ENCODE data around the gene KRT73. TPM values are rescaled to one million over a fixed set of nuclear protein-coding genes. Genes with fewer than 3 reads are reported as not detected.

The KRT73 gene
- total RNA-seq, 1 donor from 2014 or later = 0.78 TPM

- intact Hi-C loops (cut with micrococcal nuclease) = loop anchor here (1.0 to 2.0 kb wide), 5 partner anchors 13 to 225 kb away; no protein-coding TSS in a partner anchor
These were observed 27.6 kb upstream of the KRT73 start for GRCh38 chr12:52645982-52646381.

GRCh38 chr12:52645120-52645761 lies 26.9 kb upstream of the KRT73 start:
- intact Hi-C loops (cut with micrococcal nuclease) = loop anchor here (1.0 to 2.0 kb wide), 5 partner anchors 12 to 226 kb away; no protein-coding TSS in a partner anchor

DNA sequence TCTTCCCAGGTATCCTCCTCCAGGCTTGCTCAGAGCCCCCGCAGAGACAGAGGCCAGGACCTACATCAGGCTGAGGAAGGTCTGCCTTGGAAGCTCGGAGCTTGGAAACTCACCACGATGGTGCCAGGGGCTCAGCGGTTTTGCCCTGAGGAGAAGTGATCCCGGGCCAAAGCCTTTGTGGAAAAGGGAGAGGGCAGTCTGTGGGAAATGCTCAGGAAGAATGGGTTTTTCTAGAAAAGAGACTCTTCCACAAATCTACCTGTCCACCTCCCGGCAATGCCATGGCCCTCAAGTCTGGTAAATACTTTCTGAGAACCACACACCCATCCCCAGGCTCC lies 25.7 kb upstream of the KRT73 start:
- intact Hi-C loops (cut with micrococcal nuclease) = loop anchor here (2.0 kb wide), 1 partner anchor 227 kb away; no protein-coding TSS in a partner anchor

DNA sequence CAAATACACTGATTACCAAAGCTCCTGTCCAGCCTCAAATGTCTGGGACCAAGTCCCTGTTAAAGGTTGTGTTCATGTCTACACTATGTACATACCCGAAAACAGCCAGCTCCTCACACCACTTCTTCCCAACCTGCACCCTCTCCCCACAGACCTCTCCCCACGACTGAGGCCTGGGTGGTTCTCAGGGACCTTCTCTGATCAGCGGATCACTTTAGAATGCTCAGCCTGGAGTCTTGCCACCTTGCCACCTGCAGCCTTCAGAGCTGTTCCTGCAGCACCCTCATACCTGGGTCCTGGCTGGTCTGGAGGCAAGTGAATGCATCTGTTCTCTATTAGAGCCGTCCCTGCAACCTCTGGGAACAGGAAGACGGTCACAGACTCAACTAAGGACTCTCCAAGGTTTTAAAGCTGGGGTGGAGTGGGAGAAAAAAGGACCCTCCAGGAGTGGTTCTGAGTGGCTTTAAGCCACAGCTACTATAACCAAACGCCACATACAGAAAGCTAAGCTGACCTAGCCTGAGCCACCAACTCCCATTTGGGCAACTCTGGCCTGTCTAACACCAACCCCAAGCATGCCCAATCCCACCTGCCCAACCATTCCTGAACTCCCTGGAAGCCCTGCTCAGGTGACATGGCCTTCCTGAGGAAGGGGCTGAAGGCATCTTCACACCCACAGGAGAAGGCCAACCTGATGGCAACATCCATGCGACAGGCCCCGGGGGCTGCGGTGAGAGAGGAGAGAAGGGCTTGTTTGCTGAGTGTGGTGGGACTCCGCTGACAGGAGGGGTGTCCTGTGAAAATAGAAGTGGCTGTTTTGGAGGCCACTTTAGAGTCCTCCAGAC lies 25.1 kb upstream of the KRT73 start:
- intact Hi-C loops (cut with micrococcal nuclease) = loop anchor here (2.0 kb wide), 1 partner anchor 227 kb away; no protein-coding TSS in a partner anchor

- intact Hi-C loops (cut with micrococcal nuclease) = no loop called here
These were observed 23.1 kb upstream of the KRT73 start for GRCh38 chr12:52641468-52641867.

GRCh38 chr12:52637299-52637698 lies 18.9 kb upstream of the KRT73 start:
- intact Hi-C loops (cut with micrococcal nuclease) = no loop called here

DNA sequence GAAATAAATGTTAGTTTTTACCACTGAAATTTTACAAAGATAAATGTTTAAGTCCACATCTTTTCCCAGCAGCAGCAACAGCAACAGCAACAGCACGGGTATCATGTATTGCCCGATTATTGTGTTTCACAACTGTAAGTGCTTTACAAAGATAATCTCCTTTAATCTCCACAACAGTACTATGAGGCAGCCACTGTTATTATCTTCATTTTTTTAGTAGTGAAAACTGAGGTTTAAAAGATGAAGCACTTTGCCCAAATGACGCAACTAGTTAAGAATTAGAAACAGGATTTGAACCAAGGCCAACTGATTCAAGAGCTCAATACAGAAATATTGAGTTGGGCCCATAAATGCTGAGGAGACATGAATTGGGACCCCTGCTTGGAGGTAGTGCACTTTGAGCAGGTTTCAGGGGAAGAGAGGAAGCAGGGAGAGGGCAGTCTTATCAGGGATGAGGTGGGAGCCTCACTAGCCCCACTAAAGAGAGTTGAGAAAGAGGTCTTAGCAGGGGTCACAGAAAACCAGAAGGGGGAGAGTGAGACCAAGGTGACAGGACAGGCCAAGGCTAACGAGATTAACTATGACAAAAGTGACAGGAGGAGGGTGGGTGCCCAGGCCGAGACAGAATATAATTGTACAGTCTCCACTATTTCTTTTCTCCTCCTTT lies 18.4 kb upstream of the KRT73 start:
- intact Hi-C loops (cut with micrococcal nuclease) = no loop called here

- intact Hi-C loops (cut with micrococcal nuclease) = no loop called here
These were observed 17.8 kb upstream of the KRT73 start for GRCh38 chr12:52636189-52636588.

DNA sequence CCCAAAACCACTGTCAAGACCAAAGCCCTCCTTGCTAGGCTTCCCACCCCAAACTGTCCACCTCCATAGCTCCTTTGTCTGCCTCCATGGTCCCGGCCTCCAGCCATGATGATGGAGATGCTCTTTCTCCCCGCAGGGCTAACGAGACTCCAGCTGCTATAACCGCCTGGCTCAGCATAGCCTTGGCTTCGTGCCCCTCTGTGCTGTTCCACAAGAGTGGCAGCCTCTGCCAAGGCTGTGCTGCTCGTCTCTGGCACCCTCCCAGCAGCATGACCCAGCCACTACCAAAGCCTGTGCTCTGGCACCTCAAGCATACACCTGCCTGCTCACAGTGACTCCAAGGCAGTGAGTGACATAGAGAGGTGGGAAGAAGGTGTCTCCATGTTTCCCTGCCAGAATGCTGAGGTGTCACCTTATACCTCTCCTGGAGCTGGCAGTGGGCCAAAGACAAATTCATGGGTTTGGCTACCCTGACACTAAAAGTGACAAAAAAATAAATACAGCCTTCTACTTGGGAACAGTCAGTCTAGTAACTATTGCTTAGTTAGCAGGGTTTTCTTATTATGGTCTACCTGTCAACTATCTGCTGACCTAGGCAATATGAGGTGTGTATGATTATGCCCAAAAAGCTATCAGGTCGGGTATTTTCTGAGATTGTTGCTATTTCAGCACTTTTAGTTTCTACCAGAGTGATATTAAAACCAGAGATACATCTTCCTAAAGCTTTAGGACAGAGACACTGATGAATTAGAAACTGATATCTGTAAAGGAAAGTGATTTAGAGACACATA lies 16.1 kb upstream of the KRT73 start:
- intact Hi-C loops (cut with micrococcal nuclease) = no loop called here

- intact Hi-C loops (cut with micrococcal nuclease) = loop anchor here (1.0 kb wide), 1 partner anchor 12 kb away; no protein-coding TSS in a partner anchor
These were observed 15.0 kb upstream of the KRT73 start for GRCh38 chr12:52633383-52633782.

- intact Hi-C loops (cut with micrococcal nuclease) = loop anchor here (1.0 kb wide), 1 partner anchor 13 kb away; no protein-coding TSS in a partner anchor
These were observed 14.3 kb upstream of the KRT73 start for GRCh38 chr12:52632656-52633055.

DNA sequence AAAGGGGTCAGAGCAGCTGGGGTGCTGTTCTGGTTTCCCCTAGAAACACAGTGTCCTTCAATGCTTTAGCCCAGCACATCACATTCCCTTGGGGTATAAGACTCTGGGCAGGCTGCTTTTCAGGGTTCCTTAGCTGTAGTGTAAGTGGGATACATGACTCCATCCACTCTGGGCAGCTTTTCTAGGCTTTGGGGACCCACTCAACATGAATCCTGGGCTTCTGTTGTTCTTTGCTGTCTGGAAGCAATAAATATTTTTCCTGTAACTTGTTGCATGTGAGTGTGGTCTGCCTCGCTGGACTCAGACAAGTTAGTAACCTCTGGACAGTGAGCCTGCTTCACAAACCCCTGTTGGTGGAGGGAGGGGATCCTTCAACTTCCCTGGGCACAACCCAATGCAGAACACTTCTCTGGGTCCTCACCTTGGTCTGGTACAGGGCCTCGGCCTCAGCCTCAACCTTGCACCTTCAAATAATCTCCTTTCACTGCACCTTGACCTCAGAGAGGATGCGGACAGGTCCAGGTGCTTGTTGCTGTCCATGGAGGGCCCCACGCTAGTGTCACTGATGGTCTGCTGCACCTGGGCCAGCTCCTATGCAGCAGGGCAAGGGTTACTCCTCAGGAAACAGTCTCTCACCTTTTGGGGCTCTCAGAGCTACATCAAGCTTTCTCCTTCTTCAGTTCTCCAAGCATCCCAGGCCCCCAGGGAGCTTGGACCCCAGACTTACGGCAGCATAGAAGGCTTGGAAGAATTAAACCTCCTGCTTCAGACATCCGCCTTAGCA lies 13.5 kb upstream of the KRT73 start:
- intact Hi-C loops (cut with micrococcal nuclease) = no loop called here

DNA sequence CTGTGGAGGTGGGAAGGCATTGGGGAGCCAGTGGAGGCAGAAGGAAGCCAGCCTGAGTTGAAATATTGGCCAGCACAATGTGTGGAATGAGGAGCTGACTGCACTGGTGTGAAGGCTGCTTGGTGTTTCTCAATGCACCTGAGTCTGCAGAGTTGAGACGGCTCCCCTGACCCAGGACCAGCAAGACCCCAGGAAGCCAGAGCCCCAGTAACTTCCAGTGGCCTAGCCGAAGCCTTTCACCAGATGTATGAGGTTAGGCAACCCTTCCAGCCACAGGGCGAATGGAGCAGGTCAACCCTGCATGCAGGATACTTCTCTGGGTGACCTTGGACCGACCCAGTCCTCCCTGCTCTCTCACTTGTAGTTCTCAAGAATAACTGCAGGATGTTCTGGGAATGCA lies 12.9 kb upstream of the KRT73 start:
- intact Hi-C loops (cut with micrococcal nuclease) = no loop called here

DNA sequence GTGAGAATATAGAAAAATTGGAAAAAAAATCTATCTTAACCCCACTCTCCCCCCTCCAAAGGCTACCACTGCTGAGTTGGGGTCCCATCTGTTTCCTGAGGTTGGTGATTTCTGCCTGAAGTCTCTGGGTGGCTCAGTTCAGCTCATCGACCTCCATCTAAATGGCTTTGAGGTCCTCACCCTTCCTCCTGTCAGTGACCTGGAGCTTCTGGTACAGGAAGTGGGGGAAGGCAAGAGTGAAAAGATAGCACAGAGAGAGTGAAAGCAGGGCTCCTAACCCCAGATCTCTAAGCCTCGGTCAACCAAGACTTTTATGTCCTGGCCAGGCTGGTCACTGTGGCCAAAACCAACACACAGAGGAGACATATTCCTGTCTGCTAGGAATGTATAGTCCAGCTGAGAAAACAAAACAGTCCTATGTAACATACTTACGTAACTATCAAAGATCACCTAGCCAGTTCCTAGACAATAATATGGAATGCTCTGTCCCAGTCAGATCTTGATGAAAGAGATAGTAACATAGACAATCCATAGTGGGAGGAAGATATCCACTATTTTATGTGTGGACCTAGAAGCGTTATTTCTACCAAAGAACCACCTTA lies 12.3 kb upstream of the KRT73 start:
- intact Hi-C loops (cut with micrococcal nuclease) = no loop called here

GRCh38 chr12:52630008-52630500 lies 11.7 kb upstream of the KRT73 start:
- intact Hi-C loops (cut with micrococcal nuclease) = no loop called here

- intact Hi-C loops (cut with micrococcal nuclease) = no loop called here
These were observed 11.1 kb upstream of the KRT73 start for GRCh38 chr12:52629281-52630007.

- intact Hi-C loops (cut with micrococcal nuclease) = no loop called here
These were observed 10.5 kb upstream of the KRT73 start for GRCh38 chr12:52628841-52629240.

- intact Hi-C loops (cut with micrococcal nuclease) = no loop called here
These were observed 9.8 kb upstream of the KRT73 start for GRCh38 chr12:52628111-52628507.

Measured in T-helper 1 cell treated with Interleukin-12 subunit alpha and Interleukin-12 subunit beta and Interleukin-4 antibody, amounts not matched to agents 30 ng/mL and 1 ng/mL, for 36 hours (primary cell).